ENCODE data around the gene SCD5.
A peak's percentile ranks its signal among the peaks of the same experiment; 100 is the strongest.

SCD5 gene

DNA sequence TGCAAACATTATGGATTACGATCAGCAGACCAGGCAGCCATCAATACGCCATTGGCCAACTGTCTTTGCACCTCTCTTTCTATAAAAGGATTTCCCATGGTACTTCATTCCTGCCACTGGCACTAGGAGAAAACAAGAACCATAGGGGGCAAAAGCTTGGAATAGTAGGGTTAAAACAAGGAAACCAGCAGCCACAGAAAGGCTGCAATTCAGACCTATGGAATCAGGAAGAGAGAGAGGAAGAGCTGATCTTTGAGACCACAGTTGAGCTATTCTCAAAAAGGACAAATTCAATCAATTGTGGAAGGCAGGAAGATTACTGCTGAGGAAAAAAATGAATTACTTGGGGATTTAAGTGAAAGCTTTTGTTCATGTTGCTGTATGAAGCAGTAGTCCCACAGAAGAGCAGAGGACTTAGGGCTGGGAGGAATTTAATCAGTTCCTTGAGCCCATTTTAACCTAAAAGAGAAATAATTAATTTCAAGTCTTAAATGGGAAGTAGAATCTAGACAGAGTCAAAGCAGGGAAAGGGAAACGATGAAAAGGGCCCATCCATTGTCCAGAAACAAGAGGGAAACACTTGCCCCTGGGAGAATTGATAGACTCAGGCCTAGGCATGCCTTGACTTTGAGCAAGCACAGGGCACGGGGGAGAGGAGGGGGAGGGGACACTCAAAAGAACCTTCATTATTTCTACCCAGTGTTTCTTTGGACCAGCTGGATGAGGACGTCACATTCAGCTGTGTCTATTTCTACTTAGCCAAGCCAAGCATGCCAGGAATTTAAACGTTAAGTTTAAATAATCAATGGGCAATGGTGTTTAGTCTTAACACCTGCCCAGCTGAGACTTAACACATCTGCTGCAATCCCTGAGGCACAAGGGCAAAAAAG, 50.7 kb downstream of the SCD5 start:
- Mint-ChIP-seq H3K4me1 (peaks cover 56% of the 10 kb centered on the region), H3K27ac (peak overlapping the region; percentile 78 to 89 (median 86)), H3K36me3 (ENCODE audit: low read depth) (no peaks in the 10 kb centered on the region), H3K9me3 (no peaks in the 10 kb centered on the region), H3K27me3 (ENCODE audit: low read depth) (peaks cover 3% of the 10 kb centered on the region), H3K4me3 (no peak overlapping the region)
- TF ChIP-seq, protein P1, sequence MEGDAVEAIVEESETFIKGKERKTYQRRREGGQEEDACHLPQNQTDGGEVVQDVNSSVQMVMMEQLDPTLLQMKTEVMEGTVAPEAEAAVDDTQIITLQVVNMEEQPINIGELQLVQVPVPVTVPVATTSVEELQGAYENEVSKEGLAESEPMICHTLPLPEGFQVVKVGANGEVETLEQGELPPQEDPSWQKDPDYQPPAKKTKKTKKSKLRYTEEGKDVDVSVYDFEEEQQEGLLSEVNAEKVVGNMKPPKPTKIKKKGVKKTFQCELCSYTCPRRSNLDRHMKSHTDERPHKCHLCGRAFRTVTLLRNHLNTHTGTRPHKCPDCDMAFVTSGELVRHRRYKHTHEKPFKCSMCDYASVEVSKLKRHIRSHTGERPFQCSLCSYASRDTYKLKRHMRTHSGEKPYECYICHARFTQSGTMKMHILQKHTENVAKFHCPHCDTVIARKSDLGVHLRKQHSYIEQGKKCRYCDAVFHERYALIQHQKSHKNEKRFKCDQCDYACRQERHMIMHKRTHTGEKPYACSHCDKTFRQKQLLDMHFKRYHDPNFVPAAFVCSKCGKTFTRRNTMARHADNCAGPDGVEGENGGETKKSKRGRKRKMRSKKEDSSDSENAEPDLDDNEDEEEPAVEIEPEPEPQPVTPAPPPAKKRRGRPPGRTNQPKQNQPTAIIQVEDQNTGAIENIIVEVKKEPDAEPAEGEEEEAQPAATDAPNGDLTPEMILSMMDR (IDR thresholded peaks at IDR 0.05; ENCODE audit: unreplicated experiment in 3 of 3), result no peak

DNA sequence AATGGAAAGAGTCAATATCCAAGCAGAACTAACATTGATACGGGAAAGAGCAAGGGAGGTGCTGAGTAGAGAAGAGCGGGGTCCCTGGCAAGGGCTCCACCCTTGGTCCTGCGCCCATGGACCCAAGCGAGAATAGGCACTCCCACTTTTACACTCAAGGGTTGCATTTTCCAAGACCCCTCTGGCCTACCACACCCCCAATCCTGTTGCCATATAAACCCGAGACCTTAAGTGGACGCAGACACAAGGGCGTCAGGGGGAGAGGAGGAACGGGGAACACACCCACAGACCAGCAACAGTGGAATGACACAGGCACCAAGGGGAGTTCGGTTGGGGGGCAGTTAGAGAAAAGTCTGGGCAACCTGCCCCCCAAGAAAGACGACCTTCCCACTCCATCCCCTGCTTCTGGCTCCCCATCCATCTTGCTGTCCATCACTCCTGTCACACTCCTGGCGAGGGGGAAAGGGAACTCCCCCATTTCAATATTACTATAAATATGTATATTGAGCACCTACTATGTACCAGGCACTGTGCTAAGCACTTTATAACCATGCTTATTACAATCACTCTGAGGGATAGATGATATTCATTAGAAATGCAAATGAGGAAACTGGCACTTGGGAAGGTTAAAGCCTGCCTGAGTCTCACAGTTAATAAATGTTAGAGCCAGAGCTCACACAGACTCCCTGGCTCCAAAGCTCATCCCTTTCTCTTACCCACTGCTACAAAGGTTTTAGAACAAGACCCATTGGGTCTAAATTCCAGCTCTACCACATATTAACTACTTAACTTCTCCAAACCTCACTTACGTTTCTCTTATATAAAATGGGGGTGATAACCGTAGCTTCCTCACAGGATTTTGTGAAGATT, 51.7 kb downstream of the SCD5 start:
- H3K27ac Mint-ChIP-seq, result peak overlapping the region; percentile 78 to 89 (median 86)
- TF ChIP-seq, protein P1 (IDR thresholded peaks at IDR 0.05; ENCODE audit: unreplicated experiment in 3 of 3), result no peak
- H3K9me3 Mint-ChIP-seq, result no peaks in the 10 kb centered on the region
- H3K4me3 Mint-ChIP-seq, result no peak overlapping the region
- H3K36me3 Mint-ChIP-seq (ENCODE audit: low read depth), result peaks cover 3% of the 10 kb centered on the region
- peaks cover 3% of the 10 kb centered on the region for H3K27me3 Mint-ChIP-seq (ENCODE audit: low read depth)
- H3K4me1 Mint-ChIP-seq, result peaks cover 46% of the 10 kb centered on the region

DNA sequence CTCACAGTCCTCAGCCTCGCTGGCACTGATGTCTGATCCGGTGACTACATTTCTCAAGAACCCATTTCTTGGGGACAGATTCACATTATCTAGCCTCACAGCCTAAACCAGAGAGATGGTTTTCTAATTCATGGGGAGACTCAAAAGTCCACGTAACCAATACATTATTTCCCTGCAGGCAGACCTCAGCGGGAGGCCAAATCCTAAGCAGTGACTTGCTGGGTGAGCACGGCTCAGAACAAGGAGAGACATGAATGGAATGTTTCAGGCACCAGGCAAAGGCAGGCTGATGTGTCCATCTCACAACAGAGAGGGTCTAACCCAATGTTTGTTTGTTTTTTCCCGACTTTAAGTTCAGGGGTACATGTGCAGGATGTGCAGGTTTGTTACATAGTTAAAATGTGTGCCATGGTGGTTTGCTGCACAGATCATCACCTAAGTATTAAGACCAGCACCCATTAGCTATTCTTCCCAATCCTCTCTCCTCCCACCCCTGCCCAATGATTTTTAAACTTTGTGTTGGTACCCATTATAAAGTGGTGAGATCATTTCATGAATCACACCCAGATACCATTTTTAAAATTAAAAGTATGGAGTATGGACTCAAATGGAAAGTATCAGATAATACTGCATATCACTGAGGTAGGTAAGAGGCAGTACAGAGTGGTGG, 53.3 kb downstream of the SCD5 start:
- H3K4me3 Mint-ChIP-seq, result no peak overlapping the region
- H3K27me3 Mint-ChIP-seq (ENCODE audit: low read depth), result peaks cover 3% of the 10 kb centered on the region
- H3K4me1 Mint-ChIP-seq, result peaks cover 34% of the 10 kb centered on the region
- peak overlapping the region; percentile 77 to 91 (median 83) for H3K27ac Mint-ChIP-seq
- H3K9me3 Mint-ChIP-seq, result no peaks in the 10 kb centered on the region
- peaks cover 6% of the 10 kb centered on the region for H3K36me3 Mint-ChIP-seq (ENCODE audit: low read depth)
- TF ChIP-seq, protein P1 (IDR thresholded peaks at IDR 0.05; ENCODE audit: unreplicated experiment in 3 of 3), result no peak

DNA sequence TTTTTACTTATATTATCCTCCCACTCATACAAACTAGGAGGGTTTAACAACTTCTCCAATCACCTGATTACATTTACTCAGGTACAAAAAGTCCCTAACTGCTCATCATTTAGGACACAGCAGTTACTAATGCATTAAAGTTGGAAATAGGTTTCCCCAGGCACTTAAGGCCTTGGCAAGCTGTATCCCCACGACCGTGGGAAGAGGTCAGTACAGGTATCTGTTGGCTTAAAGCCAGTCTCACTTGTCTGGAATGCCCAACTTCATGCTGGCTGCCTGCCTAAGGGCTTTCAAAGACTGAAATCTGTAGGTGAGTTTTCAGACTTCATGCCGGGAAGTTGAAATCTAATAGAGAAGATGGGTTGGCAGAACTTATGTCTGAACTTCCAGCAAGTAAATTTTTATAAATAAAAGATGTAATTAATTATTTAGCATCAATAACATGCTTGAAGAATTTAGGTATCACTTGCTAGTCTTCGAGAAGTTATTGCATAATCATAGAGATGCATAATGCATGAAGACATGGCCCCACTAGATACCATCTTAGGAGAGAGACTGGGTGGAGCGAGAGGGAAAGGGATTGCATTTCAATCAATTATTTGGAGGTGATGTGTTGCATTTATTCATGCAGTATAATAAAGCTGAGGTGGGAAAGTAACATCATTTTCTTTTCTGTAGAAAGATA, 54.2 kb downstream of the SCD5 start:
- Mint-ChIP-seq H3K27ac (peak overlapping the region; percentile 83 to 91 (median 84)), H3K4me3 (no peak overlapping the region), H3K27me3 (ENCODE audit: low read depth) (peaks cover 3% of the 10 kb centered on the region), H3K9me3 (no peaks in the 10 kb centered on the region), H3K4me1 (peaks cover 33% of the 10 kb centered on the region), H3K36me3 (ENCODE audit: low read depth) (peaks cover 6% of the 10 kb centered on the region)
- TF ChIP-seq, protein P1 (IDR thresholded peaks at IDR 0.05; ENCODE audit: unreplicated experiment in 3 of 3), result no peak

DNA sequence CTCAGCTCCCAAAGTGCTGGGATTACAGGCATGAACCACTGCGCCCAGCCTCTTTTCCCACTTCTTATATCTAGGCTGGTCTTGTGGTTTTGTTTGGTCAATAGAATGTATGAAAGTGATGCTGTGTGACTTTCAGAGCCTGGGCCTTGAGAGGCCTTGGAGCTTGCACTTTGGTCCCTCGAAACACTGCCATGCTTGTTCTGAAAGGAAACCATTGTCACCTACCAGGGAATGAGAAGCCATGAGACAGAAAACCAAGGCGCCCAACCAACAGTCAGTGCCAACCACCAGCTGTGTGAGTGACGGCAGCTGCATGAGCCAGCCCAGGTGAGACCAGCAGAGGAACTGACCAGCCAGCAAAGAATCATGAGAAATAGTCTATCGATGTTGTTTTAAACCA, 57.4 kb downstream of the SCD5 start:
- Mint-ChIP-seq H3K9me3 (no peaks in the 10 kb centered on the region), H3K4me1 (peaks cover 27% of the 10 kb centered on the region), H3K27ac (no peak overlapping the region), H3K36me3 (ENCODE audit: low read depth) (peaks cover 6% of the 10 kb centered on the region), H3K27me3 (ENCODE audit: low read depth) (peaks cover 3% of the 10 kb centered on the region), H3K4me3 (no peak overlapping the region)
- TF ChIP-seq, protein P1 (IDR thresholded peaks at IDR 0.05; ENCODE audit: unreplicated experiment in 3 of 3), result no peak
